DMS114 treated with DMSO at 0.1 percent for 48 hours (cell line): ENCODE results near the gene TBC1D16.
"Not testable (repeated sequence)": the region's sequence is repeated elsewhere in the genome, so short reads cannot be mapped to it uniquely, and the experiment has no call there.

ENCODE experiments used
- DNase-seq: peaks from one replicate; lab custom pipeline; 2025; ENCODE audit not compliant: unreplicated experiment; lab: John Stamatoyannopoulos, UW

TBC1D16 gene

DNA sequence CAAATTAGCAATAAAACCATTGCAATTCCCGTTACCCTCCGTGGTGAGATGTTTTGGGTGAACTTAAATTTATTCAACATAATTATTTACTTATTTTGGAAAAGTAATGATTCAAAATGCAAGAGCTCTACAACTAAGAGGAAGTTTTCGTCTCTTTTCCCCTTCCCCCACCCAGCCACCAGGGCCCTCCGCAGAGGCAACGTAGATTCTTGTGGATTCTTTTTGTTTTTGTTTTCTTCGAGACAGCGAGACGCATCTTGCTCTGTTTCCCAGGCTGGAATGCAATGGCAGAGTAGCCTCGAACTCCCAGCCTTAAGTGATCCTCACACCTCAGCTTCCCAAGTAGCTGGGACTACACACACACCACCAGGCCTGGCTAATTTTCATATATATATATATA lies 19.9 kb upstream of the TBC1D16 start:
- DNase-seq, result no peak

DNA sequence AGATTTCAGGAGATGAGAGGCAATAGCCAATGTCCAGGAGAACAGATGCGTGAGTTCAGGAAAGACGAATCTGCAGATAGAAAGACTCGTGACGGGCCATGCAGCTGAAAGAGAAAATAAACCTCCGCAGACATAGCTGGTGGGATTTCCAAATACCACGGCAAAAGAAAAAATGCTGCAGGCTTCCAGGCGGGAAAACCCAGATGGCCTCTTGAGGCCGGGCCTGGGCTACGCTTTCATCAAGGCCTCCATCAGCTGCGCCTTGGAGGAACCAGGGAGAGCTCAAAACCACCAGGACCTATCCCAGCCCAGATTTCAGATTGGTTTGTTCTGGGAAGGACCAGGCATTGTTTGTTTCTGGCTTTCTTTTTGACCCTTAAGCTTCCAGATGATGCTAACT lies 17.4 kb upstream of the TBC1D16 start:
- DNase-seq, result no peak

DNA sequence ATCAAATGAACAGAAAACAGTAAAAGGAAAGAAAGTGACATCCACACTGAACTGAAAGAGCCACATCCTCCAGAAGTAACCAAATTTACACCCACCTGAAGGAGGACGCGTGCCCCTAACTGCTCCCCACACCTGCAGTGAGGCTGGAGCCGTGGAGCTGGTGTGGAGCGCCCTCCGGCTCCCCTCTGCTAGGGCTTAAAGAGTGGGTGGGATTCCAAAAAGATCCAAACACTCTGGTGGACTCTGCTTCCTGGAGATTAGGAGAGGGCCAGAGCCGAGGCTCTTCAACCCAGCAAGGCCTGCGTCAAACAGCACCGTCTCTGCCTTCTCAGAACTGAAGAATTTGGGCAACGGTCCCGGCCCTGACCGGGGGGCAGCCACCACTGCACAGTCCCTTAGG lies 16.0 kb upstream of the TBC1D16 start:
- no peak for DNase-seq

DNA sequence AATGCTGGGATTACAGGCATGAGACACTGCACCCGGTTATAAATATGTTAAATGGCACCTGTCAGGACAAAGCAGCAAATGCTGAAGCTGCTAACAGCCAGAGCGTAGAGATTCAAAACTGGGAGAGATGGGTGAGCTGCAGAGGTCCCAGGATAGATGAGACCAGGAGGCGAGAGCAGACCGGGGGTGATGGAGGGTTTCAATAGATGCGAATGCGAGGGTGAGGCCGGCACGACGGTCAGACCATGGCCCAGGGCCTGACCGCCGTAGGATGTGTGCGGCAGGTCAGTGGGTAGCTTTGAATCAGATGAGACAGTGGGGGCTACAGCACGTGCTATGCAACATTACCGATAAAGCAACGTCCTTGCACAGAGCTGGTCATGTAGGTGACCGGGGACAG lies 15.0 kb upstream of the TBC1D16 start:
- no peak for DNase-seq

DNA sequence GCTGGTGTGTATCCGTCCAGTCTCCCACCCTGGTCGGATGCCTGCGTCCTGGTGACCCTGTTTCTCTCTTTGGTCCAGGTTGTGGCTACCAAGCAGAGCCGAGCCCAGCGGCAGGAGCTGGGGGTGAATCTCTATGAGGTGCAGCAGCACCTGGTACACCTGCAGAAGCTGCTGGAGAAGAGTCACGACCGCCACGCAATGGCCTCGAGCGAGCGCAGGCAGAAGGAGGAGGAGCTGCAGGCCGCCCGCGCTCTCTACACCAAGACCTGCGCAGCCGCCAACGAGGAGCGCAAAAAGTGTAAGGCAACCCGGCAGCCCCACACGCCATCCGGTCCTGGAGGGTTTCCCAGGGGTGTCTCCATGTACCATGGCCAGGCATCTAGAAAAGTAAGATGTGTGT lies 14.3 kb upstream of the TBC1D16 start:
- no peak for DNase-seq

DNA sequence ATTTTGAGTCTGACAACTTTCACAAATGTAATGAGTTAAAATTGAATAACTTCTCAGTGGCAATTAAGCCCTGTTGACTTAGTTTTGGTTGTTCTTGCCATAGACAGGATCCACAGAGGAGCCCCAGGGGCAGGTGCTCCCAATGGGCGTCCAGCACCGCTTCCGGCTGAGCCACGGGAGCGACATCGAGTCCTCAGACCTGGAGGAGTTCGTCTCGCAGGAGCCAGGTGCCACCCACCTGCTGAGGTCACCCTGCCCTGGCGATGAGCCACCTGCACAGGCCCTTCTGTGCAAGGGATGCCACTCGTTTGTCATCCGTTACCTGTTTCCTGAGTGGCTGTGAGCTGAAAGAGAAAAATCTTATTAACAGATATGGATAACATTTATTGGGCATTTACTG lies 11.5 kb upstream of the TBC1D16 start:
- DNase-seq, result no peak

DNA sequence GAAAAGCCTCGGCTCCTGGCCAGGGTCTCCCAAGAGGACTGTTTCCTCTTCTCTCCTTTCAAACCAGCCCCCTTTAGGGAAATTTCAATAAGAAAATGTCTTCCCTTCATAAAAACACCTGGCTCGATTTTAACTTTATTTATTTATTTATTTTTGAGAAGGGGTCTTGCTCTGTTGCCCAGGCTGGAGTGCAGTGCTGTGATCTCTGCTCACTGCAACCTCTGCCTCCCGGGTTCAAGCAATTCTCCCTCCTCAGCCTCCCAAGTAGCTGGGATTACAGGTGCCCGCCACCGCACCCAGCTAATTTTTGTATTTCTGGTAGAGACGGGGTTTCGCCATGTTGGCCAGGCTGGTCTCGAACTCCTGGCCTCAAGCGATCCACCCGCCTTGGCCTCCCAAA lies 11.0 kb upstream of the TBC1D16 start:
- not testable (repeated sequence) for DNase-seq

DNA sequence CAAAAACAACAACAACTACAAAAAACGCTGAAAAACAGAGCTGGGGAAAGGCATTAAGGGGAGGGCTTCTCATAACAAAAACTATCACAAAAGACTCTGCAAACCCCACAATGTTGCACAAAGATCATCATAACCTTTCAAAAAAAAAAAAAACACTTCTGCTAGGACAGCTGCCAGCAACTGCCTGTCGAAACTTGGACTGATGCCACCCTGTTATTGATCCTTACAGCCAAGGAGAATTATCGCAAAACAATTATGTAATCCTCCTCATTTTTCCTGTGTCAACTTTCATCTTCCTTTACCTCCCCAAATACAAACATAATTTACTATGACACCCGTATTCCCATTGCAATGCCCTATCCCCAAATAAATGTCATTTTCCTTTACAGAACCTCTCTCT lies 10.0 kb upstream of the TBC1D16 start:
- no peak for DNase-seq

DNA sequence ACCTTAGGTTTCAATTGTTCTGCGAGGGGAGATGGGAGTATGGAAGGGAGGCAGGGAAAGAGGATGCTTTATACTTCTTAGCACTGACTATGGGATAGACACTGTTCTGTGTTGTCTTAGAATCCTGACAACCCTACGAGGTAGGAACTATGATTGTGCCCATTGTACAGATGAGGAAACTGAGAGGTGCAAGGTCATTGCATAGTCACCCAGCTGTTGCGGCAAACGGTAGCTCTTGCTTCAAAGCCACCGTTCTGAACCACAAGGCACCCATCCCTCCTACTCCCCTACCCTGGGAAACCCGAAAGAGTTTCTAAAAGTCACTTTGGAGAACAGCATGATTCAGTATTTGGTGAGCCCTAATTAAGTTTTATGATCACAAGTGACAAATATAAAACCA lies 8.3 kb upstream of the TBC1D16 start:
- no peak for DNase-seq

DNA sequence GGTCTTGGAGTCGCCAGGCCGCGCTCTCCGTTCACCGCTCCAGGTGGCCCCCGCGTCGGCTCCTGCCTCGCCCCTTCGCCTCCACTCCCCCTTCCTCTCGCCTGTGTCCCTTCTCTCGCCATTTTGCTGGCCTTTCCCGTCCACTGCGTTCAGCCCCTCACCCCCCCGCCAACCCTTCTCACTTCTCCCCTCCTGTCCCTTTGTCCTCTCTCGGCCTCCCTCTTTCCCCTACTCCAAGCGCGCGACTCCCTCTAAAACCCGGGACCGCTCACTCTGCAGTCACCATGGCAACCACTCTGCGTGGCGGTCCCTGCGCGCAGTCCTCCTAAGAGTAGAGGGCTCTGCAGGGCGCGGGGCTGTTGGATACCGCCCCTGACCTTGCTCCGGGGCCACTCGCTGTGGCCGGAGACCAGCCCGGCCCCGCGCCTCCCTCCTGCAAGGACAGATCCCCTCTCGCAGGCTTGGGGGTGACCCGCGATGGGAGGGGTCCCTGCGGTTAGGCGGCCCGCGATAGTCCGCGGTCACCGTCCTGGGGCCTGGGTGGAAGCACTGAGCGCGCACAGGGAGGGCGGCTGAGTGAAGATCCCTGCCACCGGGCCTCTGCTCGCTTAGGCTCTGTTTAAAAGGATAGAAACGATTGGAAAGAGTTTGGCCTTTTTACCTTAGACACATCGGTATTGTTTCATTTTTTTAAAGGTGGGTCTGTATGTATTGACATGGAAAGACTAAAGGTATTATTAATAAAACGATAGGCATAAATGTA lies 1.2 kb upstream of the TBC1D16 start:
- no peak for DNase-seq

DNA sequence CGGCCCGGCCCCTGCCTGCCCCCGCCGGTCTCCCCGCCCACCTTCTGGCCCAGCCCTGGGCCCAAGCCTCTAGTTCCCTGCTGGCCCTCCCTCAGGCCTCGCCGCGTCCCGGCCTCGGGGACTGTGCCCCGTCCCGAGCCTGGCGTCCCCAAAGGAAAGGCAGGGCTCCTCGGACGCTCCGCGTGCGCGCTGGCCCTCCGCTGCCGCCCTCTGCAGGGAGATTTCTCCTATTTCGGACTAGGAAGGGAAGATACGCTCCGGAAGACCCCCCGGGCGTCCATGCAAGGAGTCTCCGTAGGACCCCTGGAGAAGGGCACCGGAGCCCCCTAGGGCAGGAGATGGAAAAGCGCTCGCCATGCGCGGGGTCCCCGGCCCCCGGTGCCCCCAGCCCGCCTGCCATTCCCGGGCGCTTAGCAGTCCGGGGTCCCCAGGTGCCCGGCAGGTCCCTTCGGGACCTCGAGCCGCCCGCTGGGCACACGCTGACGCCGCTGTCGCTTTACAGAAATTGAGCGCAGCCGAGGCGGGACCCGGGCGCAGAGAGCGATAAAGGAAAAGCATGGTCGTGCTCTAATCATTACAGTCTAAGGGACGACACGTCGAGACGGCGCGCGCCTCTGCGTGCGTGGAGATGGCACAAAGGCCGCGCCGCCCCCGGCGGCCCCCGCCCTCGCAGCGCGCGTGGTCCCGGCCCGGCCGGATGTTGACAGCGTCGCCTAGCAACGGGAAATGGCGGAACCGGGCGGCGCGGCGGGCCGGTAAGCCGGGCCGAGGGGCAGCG lies 454 bp upstream of the TBC1D16 start, which contains the start of gene CCDC40:
TSS of gene CCDC40 (plus strand) at position 706 of the 778 bp plus-strand sequence. CDS start at position 727, 21 bp downstream.
- DNase-seq, result peak; percentile 31

DNA sequence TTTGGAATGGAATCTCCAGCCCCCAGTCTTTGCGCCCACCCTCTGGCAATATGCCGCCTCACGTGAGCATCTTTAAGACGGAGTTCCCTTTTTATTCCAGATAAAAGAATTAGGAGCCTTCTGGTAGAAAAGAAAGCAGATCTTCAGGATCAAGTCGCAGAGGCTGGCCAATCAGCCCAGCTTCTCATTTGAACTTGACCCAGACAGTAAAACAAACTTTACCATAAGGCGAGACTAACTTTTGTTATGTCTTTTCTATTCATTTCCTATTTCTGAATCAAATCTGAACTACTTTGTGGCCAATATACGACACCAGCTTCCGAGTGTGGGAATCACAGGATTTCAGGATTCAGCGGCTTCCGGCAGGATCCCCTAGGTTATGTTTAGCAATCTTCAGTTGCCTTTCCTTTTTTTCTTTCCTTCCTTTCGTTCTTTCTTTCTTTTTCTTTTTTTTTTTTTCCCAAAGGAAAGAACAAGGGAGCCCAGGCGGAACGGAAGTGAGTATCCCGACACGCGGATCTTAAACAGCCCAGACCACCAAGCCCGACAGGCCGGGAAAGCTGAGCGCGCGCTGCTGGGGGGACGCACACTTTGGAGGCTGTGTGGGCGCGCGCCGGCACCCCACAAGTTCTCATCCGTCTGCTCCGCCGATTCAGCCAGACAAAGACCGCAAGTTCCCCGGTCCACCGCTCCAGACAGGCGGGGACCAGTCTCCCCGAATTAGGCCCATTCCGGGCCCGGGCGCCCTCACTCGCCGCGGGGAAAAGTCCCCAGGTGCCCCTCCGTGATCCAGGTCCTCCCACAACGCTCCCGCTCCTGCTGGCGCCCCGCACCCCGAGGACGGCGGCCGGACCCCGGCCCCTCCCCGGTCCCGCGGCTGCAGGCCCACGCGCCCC lies 633 bp downstream of the TBC1D16 start:
- no peak for DNase-seq

DNA sequence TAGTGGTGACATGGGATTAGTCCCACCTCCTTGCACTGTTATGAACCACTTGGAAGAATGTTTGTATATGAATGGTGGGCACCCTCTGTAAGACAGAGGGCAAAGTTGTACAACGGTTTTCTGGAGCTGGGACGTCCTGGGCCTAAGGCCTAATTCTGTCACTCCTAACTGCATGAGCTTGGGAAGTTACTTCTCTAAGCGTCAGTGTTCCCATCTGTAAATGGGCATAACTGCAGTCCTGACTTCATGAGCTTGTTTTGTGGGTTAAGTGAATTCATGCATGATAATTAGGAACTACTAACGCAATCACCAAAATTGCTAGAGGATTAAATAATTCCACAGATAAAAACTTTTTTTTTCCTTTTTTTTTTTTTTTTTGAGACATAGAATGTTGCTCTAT lies 1.8 kb downstream of the TBC1D16 start:
- DNase-seq, result no peak

DNA sequence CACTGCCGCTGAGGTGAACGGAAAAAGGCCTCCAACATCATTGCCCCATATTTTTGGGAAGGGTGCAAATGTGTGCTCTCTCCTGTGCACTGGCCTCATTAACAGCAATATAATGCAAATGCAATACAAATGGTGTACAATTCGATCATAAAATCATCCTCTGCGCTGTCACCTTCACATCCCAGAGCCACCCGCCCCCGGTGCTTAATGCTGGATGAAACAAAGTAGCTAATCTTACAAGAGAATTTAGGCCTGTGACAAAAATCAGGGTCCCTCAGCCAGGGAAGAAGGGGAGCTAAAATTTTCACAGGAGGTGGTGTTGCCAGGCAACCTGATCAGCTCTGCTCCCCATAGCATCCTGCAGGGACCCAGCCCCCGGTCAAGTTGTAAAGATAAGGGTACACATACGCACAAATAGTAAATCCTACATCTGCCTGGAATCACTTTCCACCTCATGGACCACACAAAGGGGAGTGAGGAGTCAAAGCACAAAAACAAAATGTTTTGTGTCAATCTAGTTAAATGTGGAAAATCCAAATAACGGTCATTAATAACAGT lies 3.0 kb downstream of the TBC1D16 start:
- no peak for DNase-seq

DNA sequence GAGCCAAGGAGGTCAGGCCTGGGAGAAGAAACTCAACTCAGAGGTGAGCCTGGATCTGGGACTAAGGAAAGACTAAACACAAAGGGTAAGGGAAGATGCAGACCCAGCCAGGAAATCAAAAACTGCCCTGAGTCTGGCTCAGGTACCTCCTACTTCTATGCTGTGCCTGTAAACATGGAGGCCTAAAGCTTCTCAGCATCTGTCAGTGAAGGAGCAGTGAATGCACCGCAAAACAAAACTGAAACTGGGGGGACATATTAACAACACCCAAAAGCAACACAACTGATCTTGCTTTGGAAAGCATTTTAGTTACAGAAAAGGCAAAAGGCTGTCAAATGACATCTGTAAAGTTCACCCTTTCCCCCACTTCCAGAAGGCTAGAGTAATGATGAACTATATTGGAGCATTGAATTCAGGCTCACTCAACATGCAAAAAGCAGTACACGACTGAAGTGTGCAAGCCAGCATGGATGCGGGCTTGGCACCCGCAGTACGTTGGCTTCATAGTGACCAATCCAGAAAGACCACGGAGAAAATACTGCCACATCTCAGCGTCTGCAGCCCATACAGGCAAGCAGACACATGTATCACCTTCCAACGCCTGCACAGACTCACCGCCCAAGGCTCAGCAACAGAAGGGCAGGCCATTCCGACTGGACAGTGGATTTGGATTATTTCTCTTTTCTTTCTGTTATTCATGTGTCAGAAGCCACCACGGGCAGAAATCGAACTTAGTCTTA lies 3.8 kb downstream of the TBC1D16 start:
- DNase-seq, result no peak

DNA sequence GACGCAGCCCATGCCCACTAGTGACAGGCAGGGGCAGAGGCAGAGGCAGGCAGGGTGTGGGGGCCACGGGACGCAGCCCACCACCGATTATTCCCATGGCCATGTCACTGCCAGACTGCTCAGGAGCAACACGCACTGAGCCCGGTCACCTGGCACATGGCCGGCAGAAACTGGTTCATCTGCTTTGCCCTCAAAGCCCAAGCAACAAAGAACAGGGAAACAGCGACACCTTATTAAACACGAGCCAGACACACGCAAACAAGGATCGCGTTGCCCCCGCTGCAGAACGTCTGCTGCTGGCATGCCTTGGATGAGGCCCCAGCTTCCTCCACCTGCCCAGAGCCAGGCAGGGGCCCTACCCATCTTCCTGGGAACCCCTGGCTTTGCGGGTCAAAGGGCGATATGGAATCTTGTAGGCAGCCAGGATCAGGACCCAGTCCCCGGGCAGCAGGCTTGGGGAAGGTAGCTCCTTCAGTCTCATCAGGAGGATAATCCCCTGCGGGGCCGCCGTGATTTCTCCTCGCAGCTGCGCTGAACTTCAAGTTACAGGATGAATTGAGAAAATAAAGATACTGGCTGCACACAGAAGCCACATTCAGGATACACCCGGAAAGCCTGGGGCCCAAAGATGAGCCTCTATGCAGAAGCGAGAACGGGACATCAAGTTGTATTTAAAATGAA lies 4.8 kb downstream of the TBC1D16 start:
- DNase-seq, result no peak

DNA sequence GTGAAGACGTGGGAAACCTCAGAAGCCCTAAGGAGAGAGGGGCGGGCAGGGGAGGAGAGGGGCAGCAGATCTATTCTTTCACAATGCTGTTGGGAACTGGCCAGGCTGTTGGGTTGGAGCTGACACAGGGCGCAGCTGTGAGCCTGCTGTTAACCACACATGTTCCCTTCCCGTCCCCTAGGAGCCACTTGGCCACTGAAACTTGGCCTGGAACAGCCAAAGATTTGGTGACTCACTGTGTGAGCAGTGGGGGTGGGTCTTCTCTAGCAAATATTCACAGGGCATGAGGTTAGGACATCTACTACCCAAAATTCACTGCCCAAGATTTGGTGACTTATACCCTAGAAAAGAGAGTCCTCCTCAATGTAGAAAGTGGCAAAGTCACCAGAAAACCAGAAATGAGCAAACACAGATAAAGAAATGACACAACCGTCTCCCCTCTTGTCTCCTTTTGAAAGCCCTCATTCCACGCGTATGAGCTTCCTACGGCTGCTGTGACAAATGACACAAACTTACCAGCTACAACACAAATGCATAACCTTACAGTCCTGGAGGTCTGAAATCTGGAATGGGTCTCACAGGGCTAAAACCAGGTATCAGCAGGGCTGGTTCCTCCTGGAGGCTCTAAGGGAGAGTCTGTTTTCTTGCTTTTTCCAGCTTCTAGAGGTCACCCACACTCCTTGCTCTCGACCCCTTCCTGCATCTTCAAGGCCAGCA lies 6.3 kb downstream of the TBC1D16 start:
- no peak for DNase-seq

DNA sequence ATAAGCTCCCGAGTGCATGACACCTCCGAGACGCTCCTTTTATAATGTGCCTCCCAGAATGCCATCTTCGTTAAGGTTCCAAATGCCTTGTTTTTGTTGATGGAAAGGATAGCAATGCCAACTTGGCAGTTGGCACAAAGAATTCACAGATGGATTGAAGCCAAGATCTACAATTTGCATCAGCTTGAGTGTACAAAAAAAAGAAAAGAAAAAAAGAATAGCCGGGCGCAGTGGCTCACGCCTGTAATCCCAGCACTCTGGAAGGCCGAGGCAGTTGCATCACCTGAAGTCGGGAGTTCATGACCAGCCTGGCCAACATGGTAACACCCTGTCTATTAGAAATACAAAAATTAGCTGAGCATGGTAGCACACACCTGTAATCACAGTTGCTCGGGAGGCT lies 7.6 kb downstream of the TBC1D16 start:
- no peak for DNase-seq

DNA sequence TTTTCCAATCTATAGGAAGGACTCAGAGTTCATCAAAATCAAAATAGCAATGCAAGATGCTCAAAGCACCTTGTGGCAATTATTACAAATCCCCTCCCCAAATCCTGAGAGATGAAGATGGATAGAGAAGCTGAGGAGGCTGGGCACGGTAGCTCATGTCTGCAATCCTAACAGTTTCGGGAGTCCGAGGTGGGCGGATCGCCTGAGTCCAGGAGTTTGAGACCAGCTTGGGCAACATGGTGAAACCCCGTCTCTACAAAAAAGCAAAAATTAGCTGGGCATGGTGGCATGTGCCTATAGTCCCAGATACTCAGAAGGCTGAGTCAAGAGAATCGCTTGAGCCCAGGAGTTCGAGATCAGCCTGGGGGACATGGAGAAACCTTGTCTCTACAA lies 8.6 kb downstream of the TBC1D16 start:
- no peak for DNase-seq
